GM20431 (cell line): ENCODE results near the gene SH3RF1.
"Not testable (repeated sequence)": the region's sequence is repeated elsewhere in the genome, so short reads cannot be mapped to it uniquely, and the experiment has no call there.

Source experiments
- in situ Hi-C: fragments of 300-500 bp; cut with MseI, MboI; formaldehyde crosslinking; loops from one replicate; pipeline ENCODE4 v1.15.0; 2020; ENCODE audit warnings: low sequenced_read_pairs; ENCODE audit not compliant: unreplicated experiment

SH3RF1 gene

DNA sequence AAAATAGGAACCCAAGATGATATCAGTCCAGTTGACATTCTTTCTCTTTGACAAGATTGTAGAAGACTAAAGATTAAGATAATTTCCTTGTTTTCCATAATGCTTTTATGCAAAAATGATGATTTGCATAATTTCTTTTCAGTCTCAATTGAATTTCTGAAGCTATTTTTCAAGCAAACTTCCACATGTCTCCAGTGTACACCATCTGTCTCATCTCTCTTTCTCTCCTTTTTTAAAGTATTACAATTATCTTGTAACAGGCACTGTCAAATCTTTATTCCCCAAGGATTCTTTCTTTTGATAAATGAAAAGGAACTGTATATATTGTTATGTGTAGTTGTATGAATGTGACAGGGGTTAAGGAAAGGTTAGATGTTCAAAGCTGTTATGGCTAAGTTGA is 7.9 kb upstream of the SH3RF1 start:
- in situ Hi-C loops, result no loop called here

DNA sequence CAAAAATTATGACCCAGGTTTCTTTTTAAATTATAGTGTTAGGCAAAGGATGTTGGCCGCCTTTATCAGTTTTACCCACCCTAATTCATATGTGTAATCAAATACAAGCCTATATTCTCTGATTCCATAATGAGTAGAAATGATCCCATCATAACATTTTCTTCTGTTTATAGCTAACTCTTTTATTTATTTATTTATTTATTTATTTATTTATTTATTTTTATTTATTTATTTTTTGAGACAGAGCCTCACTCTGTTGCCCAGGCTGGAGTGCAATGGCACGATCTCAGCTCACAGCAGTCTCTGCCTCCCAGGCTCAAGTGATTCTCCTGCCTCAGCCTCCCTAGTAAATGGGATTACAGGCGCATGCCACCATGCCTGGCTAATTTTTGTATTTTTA is 7.1 kb upstream of the SH3RF1 start:
- in situ Hi-C loops, result not testable (repeated sequence)

DNA sequence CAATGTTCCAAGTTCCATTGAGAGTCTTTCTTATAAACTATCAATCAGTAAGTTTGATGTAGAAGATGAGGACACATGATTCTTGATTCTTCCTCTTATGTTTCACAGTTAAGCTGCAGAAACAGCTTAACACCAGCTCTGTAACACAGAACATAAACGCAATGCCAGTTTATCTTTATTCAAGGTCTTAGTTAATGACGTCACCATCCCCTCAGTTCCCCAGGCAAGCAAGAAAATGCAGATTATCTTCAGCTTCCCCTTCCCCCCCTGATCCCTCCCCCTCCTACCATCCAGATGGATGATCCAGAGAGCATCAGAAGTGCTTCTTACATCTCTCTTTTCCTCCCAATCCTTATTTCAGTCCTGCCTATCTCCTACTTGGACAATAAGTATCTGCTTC is 4.4 kb upstream of the SH3RF1 start:
- in situ Hi-C loops, result no loop called here

DNA sequence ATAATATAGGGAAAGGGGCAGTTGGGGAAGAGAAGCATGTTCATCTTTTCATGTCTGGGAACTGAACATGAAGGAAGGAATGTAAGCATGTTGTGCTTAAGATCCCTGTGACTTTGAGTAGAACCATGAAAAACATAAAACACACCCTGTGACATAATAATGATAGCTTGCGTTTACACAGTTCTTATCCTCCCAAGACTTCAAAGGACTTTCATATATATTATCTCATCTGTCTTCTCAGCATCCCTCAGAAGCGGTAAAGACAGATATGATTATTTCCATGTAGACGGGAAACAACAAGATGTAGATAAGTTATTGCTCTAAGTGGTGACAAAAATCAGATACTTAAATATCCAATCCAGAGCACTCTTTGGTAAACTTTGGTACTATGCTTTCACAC is 3.3 kb upstream of the SH3RF1 start:
- in situ Hi-C loops, result no loop called here

DNA sequence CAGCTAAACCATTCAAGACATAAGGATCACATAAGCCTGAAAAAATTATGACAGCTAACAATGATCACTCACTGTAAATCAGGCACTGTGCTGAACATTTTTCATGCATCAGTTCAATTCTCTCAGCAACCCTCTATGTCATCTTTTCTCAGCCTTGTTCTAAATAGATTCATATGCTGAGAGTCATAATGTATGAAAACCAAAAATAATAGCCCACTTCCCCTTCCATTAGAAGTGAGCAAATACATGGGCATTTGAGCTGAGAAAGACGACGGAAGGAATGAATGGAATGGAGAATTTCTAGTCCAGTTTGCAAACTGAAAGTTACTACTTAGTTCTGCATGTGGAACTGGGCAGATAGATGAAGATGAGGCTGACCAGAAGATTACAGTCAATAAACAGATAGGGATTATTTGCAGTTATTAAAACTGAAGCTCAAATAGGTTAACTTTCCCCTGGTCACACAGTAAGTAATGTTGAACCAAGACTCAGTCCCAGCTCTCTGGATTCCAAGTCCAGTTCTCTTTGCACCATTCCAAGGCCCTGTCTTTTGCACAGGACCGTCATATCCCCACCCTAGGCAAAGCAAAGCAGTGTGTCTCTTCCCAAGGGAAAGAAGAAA is 1.6 kb upstream of the SH3RF1 start:
- in situ Hi-C loops, result no loop called here

DNA sequence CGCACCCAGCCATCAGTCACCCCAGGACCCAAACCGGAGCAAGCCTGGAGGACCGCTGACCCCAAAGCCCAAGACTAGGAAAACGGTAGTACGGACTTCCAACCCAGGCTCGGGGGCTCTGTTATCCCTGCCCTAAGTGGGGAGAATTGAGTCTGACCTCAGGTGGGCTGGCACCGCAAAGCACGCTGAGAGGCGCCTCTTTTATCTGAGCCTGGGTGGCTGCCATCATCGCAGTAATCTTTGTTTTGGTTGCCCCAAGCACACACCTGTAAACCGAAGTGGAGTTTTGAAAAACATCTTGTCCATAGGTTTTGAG is 894 bp upstream of the SH3RF1 start:
- in situ Hi-C loops, result no loop called here

DNA sequence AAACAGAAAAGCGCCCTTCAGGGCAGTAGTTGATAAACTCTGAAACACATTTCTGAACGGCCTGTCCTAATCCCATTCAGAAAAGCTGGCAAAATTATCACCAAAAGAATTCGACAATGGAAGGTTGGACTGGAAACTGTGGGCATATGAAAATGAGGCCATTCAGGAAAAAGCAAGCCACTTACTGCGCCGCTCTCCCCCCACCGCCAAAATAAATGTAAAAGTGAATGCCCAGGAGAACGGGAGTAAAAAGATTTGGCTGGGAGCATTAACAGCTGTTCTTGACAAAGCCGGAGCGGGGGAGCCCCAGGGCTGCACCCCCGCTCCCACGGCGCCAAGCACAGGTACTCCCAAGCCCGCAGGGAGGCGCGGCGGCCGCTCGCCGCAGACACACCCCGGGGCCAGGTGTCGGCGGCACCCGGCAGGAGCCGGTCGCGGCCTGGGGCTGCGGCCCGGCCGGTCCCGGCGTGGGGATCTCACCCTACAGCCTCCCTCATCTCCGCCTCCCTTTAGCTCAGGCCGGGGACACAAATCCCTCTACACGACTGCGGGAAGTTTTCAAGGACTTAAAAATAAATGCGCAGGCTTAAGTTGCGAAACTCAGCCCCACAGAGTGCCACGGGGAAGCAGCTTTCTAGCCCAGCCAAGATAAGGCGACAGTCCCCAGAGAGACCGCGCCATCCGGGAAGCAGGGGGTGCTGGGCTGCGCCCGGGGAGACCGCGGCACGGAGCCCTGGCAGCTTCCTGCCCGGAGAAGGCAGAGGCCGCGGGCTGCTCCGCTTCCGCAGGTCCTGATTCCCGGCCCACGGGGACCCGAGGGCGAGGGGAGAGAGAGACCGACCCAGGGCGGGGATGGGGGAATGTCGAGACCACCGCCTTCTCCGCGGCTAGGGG is 593 bp downstream of the SH3RF1 start:
- in situ Hi-C loops, result no loop called here

DNA sequence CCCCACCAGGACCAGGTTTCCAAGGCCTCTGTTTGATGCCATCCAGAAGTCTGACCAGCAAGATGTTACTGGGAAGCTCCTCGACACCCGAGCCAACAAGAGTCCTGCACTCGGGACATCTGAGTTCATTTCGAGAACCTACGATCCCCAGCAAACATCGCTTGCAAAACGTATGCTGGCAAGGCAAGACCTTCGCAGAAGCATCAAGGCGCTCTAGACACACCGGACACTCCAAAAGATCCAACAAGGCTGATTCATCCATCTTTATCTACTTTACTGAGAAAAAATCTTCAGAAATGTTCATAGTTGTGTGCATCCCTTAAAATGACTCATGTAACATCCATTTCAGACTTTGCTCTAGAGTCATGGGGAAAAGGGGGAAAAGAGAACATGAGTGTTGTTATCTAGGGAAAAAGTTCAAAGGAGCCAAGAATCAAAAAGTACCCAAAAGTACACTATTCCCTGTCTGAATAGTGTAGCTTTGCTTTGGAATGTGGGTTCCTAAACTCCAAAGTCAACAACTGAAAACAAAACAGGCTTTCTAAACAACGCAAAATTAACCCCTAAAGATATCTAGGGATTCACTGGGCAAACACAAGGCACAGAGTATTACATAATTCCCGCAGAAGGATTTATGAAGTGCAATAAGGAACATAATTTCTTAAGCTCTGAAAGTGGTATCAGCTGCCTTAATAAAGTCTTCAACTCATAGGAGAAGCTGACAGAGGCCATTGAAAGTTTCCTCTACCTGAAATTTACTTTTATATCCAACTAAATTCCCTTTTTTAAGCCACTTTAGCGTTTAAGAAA is 1.6 kb downstream of the SH3RF1 start:
- in situ Hi-C loops, result no loop called here

DNA sequence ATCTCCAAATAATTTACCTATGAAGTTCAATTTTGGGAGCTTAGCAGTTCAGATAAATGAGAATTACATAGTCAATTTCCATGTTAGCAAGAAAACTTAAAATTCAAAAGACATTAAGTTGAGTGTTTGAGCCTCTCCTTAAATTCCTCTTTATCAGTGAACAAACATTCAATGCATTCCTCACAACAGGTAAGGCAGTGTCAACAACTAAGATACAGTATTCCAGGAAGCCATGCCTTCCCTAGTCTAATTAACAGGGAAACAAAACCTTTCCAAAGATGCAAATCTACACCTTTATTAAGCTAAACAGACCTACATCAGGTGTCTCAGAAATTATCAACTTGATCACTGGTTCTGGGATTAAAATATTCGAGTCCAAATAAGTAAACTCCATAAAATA is 3.7 kb downstream of the SH3RF1 start:
- in situ Hi-C loops, result no loop called here

DNA sequence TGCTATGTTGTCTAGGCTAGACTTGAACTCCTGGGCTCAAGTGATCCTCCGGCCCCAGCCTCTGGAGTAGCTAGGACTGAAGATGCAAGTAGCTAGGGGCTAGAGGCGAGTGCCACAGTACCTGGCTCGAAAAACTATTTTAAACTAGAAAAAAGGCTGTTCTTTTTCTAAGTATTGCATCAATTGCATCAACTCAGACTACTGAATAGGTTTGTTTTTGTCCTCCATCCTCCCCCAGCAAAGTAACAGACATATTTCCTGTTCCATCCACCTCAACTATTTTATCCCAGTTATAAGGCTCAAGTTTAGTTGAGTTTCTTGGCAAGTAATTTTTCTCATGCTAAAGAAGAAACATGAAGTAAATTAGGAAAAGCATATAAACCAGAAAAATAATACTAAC is 4.1 kb downstream of the SH3RF1 start:
- in situ Hi-C loops, result no loop called here

DNA sequence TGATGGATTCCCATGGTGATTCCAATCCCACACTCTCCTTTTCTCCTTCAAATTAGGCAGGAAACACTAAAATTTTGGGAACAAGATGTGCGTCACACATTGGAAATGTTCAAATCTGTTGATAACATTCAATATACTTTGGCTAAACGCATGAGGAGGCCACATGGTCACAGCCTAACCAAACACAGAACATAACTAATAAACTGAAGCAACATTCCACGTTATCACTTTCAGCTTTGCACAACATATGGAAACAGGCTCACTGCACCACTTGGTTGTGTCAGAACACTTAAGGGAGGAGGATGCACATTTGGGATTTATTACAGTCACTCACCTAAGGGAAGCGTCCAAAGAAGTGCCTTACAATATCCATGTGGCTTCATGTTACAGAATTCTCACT is 4.7 kb downstream of the SH3RF1 start:
- in situ Hi-C loops, result no loop called here

DNA sequence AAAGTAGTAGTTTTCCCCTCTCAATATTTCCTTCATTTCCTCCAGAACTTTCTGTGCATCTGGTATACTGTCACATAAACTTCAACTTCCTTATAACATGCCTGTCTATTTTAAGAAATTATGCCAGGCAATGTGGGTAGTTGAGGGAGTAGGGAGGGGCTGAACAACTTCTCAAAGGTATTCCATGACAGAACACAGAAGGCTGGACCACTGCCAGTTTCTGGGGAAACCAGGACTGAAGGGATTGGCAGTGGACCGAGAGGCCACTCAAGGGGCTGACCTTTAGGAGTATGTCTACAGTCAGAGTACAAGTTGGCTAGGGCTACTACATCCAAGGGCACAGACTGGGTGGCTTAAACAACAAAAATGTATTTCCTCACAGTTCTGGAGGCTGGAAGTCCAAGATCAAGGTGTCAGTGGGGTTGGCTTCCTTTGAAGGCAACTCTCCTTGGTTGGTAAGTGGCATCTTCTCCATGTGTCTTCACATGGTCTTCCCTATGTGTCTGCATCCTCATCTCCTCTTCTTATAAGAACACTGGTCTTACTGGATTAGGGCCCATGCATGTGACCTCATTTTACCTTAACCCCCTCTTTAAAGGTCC is 6.9 kb downstream of the SH3RF1 start:
- in situ Hi-C loops, result no loop called here

DNA sequence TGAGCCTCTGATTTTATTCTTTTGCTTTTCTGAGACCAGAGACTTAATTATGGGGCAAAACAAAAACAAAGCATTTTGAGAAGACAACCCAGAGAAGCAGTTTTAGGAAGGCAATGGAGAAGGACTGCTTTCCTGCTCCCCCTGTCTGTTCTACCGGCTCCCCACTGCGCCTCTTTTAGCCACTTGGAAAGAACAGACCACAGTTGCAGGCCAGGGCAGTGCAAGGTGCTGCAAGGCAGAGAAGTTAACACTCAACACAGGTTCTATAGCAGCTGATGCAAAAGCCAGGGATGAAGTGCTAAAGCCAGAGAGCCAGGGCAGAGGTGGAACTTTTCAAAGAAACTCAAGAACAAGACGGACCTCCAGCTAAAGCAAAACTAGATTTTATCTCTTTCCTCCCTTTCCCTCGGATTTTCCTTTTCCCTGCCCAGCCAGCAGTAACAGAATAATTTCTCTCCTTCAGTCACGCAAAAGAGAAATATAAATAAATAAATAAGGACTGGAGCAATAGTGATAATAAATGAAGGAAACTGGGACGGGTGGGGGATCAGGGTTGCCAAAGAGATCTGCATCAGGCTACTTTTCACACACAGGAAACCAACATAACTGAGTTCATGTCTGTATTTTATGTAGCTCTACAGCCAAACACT is 10.4 kb downstream of the SH3RF1 start:
- in situ Hi-C loops, result no loop called here

DNA sequence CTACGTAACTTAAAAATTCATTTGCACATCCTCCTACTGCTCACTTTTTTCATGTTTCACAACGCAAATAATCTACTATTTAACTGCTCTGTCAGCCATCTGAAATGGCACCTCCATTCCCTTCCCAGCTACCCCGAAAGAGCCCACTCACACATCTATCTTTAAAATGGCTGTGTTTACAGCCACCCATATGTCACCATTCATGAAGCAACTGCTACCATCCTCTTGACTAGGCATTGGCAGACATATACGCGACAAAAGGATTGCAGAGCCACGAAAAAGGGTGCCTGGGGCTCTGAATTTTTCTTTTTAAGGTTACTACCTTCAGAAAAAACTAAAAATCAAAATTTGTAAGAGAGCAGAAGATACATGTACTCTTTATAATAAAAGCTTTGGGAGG is 11.5 kb downstream of the SH3RF1 start:
- in situ Hi-C loops, result no loop called here

DNA sequence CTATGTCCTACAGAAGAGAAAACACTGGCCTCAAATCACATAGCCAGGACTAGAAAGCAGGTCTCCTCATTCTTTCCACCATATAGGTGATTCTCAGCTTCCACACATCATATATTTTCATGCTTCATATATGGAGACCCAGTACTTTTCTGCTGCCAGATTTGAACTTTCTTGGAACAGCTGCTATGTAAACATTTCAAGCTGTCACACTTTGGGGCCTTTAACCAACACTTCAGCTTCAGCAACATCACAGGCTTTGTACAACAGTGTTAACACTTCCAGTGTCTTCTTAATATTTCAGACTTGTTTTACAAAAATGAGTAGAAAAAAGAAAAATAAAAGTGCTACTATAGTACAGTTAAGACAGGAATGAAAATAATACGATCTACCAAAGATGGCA is 12.6 kb downstream of the SH3RF1 start:
- in situ Hi-C loops, result no loop called here

DNA sequence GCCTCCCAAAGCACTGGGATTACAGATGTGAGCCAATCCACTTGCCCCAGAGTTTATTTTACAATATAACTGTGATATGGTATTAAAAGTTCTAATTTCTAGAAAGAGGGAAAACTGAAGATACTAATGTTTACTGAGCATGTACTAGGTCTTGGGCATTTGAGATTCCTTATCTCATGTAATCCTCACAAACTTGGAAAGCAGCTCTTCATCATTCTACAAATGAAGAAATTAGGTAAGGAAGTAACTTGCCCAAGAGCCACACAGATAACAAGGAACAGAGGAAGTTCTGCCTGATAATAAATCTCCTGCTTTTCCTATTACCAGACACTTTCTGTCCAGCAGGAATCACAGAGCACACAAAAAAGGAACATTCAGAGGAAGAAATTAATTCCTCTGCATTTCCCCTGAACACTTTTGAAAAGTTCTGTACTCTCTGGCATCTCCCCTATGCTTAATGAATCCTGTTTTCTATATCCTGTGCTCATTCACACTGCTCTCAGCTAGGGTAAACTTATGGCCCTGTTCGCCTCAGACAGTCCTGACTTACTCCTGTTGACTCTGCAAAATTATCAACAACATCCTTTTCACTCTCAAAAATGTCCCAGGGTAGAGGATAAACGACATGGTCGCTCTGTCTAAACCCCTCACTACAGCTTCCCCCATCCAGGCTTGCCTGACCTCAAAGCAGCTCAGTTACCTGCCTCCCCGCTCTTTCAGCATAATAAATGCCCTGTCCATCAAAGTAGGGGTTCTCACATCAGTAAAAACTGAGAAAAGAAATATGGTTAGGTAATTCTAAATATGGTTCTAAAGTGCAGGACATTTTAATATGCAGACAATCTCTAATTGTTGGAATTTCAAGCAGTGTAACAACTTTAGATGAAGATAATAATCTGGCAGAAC is 13.6 kb downstream of the SH3RF1 start:
- in situ Hi-C loops, result no loop called here

DNA sequence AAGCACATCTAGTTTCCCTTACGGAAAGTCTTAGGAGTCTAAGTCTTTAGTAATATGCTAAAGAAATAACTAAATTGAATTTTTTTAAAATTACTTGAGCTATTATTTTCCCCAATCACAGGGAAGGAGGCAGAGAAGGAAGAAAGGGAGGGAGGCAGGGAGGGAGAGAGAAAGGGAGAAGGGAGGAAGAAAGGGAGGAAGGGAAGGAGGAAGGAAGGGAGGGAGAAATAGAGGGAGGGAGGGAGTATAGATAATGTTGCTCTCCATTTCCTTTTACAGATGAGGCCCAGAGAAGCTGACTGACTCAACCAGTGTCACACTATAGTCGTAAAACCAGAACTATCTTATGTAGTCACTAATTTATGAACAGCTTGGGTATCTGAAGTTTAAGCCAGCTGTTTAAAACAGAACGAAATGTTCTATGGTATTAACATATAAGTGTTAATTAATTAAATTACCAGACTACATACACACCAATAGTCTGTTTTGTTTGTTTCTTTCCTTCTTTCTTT is 14.6 kb downstream of the SH3RF1 start:
- in situ Hi-C loops, result no loop called here

DNA sequence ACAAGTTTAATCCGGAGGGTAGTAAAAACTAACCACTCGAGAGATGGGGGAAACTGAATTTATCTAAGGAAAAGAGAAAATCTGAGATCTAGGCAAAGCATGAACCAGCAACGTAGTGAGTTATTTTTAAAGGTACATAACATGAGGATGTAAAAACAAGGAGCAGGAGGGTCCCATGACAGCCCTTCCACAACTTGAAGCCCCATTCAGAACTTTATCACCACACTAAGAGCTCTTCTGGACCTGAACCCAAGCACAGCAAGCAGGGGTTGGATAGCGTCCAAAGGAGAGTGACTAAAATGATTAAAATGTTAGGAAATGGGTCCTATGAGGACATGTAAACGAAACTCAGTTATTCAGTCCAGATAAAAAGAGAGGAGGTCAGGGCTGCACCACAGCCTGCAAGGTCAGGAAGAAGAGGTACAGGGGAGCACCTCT is 16.2 kb downstream of the SH3RF1 start:
- in situ Hi-C loops, result no loop called here

DNA sequence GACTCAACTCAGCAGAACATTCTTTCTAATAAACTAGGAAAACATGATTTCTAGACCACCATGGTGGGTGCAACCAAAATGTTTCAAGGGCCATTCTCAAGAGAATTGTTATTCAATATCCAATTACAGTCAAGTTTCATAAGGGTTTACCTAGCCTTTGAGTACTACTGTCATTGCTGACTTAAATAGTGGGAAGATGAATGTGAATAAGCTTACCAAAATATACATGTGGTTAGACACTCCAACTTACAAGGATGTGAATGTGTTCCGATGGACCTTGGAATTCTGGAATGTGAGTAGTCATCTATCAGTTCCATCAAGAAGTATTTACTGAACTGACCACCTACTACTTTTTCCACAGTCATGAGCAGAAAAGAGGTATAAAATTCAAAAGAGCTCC is 16.9 kb downstream of the SH3RF1 start:
- in situ Hi-C loops, result no loop called here
